SH-SY5Y (cell line): ENCODE results near the gene CRX.

Source experiments
- GATA2 ChIP-seq: IDR thresholded peaks from 2 replicates; pipeline ENCODE4 v1.6.1; 2011; ENCODE audit warnings: mild to moderate bottlenecking, low read depth, low read length
- GATA3 ChIP-seq: IDR thresholded peaks from 2 replicates; pipeline ENCODE4 v1.6.1; 2011; ENCODE audit warnings: low read depth, mild to moderate bottlenecking, low read length, moderate library complexity

GRCh38 chr19:47798904-47799266, 22.9 kb upstream of the CRX start:
- no peak for TF ChIP-seq GATA3
- TF ChIP-seq GATA2: no peak
